ENCODE results near the gene DICER1. TPM values are rescaled to one million over a fixed set of nuclear protein-coding genes. Genes with fewer than 3 reads are reported as not detected.

The DICER1 gene
- total RNA-seq, 2 donors from 2014 or later: 47.7 to 85.0 TPM

GRCh38 chr14:95163132-95163531, 5.8 kb upstream of the DICER1 start:
- H3K4me3 ChIP-seq: no peak overlapping the region
- intact Hi-C loops (cut with DNase I): no loop called here
- no peak overlapping the region for H3K27ac ChIP-seq
- ATAC-seq (no peak), DNase-seq (no peak)
- no peaks in the 10 kb centered on the region for H3K9me3 ChIP-seq
- TF ChIP-seq CTCF (IDR thresholded peaks at IDR 0.05) (no peak), POLR2A (IDR thresholded peaks at IDR 0.05) (no peak)
- 33 to 35% methylated on average over 2 of the region's 2 CpGs for WGBS, 2 donors
- peaks cover 28% of the 10 kb centered on the region for H3K4me1 ChIP-seq
- H3K36me3 ChIP-seq (replicated peaks in 1 of 2; ENCODE audit: insufficient read depth in 1 of 2, low read depth in 2 of 2): no peaks in the 10 kb centered on the region
- no peaks in the 10 kb centered on the region for H3K27me3 ChIP-seq

- WGBS, 2 donors: 40 to 43% methylated on average over 2 of the region's 2 CpGs
- Histone ChIP-seq H3K36me3 (replicated peaks in 1 of 2; ENCODE audit: insufficient read depth in 1 of 2, low read depth in 2 of 2) (no peaks in the 10 kb centered on the region), H3K9me3 (no peaks in the 10 kb centered on the region), H3K4me3 (no peak overlapping the region), H3K4me1 (peaks cover 31% of the 10 kb centered on the region), H3K27me3 (no peaks in the 10 kb centered on the region), H3K27ac (no peak overlapping the region)
- TF ChIP-seq POLR2A (IDR thresholded peaks at IDR 0.05) (no peak), CTCF (IDR thresholded peaks at IDR 0.05) (no peak)
- intact Hi-C loops (cut with DNase I): no loop called here
- ATAC-seq: no peak
- no peak for DNase-seq
Measured at GRCh38 chr14:95162641-95163040, 5.3 kb upstream of the DICER1 start.

- Histone ChIP-seq H3K9me3 (no peaks in the 10 kb centered on the region), H3K4me3 (peak overlapping the region; percentile 47 to 60), H3K36me3 (replicated peaks in 1 of 2; ENCODE audit: insufficient read depth in 1 of 2, low read depth in 2 of 2) (no peaks in the 10 kb centered on the region), H3K27me3 (no peaks in the 10 kb centered on the region), H3K27ac (peak overlapping the region; percentile 89 to 95 (median 94)), H3K4me1 (peaks cover 43% of the 10 kb centered on the region)
- TF ChIP-seq CTCF (IDR thresholded peaks at IDR 0.05) (no peak), POLR2A (IDR thresholded peaks at IDR 0.05) (no peak)
- 1% methylated on average over 24 of the region's 50 CpGs; no CpG with 5 or more reads in 1 of the 2 donors for WGBS, 2 donors
- ATAC-seq (peak; percentile 45), DNase-seq (no peak)
- intact Hi-C loops (cut with DNase I): no loop called here
Measured at GRCh38 chr14:95157048-95157326, 342 bp downstream of the DICER1 start.

GRCh38 chr14:95156161-95157047, 925 bp downstream of the DICER1 start:
- ATAC-seq (peak; percentile 30), DNase-seq (peak; percentile 42 to 60 (median 54))
- Histone ChIP-seq H3K9me3 (no peaks in the 10 kb centered on the region), H3K36me3 (replicated peaks in 1 of 2; ENCODE audit: insufficient read depth in 1 of 2, low read depth in 2 of 2) (no peaks in the 10 kb centered on the region), H3K4me3 (peak overlapping the region; percentile 47 to 60), H3K27me3 (no peaks in the 10 kb centered on the region), H3K27ac (peak overlapping the region; percentile 89 to 95 (median 94)), H3K4me1 (peaks cover 49% of the 10 kb centered on the region)
- 0 to 2% methylated on average over 23 to 44 of the region's 48 CpGs for WGBS, 2 donors
- TF ChIP-seq POLR2A (IDR thresholded peaks at IDR 0.05) (no peak), CTCF (IDR thresholded peaks at IDR 0.05) (no peak)
- intact Hi-C loops (cut with DNase I): no loop called here

GRCh38 chr14:95155045-95155444, 2.3 kb downstream of the DICER1 start:
- no peak for TF ChIP-seq CTCF (IDR thresholded peaks at IDR 0.05)
- no peak for TF ChIP-seq POLR2A (IDR thresholded peaks at IDR 0.05)
- DNase-seq: no peak
- no peak for ATAC-seq
- Histone ChIP-seq H3K27ac (no peak overlapping the region), H3K36me3 (replicated peaks in 1 of 2; ENCODE audit: insufficient read depth in 1 of 2, low read depth in 2 of 2) (no peaks in the 10 kb centered on the region), H3K4me3 (no peak overlapping the region), H3K4me1 (peaks cover 55% of the 10 kb centered on the region), H3K9me3 (no peaks in the 10 kb centered on the region), H3K27me3 (no peaks in the 10 kb centered on the region)
- 74 to 76% methylated on average over 12 of the region's 12 CpGs for WGBS, 2 donors
- intact Hi-C loops (cut with DNase I): no loop called here
